SJSA1 (cell line): ENCODE results near the gene NDUFA8. TPM values are rescaled to one million over a fixed set of nuclear protein-coding genes. Genes with fewer than 3 reads are reported as not detected.
A peak's percentile ranks its signal among the peaks of the same experiment; 100 is the strongest.

ENCODE experiments used
- DNase-seq, 2 experiments: peaks; one replicate each; pipeline ENCODE4 v3.0.0-alpha.2; 2015 to 2020; ENCODE audit warnings: low spot score in 2 of 2, low read depth in 1 of 2
- H3K27ac ChIP-seq: fragments of 250-450 bp; sonication (Bioruptor Pico); 2 replicates; pipeline ENCODE4 v1.5.1; 2020; ENCODE audit warnings: mild to moderate bottlenecking, moderate library complexity
- H3K27me3 ChIP-seq: fragments of 250-450 bp; sonication (Bioruptor Pico); replicated peaks from 2 replicates; pipeline ENCODE4 v1.5.1; 2020; ENCODE audit warnings: mild to moderate bottlenecking, moderate library complexity
- H3K36me3 ChIP-seq: fragments of 250-450 bp; sonication (Bioruptor Pico); 2 replicates; pipeline ENCODE4 v1.5.1; 2020; ENCODE audit warnings: mild to moderate bottlenecking
- H3K4me1 ChIP-seq: fragments of 250-450 bp; sonication (Bioruptor Pico); replicated peaks from 2 replicates; pipeline ENCODE4 v1.6.1; 2021; ENCODE audit warnings: mild to moderate bottlenecking
- H3K4me3 ChIP-seq: fragments of 250-450 bp; sonication (Bioruptor Pico); 2 replicates; pipeline ENCODE4 v1.5.1; 2020; ENCODE audit warnings: mild to moderate bottlenecking
- H3K9me3 ChIP-seq: fragments of 250-450 bp; sonication (Bioruptor Pico); replicated peaks from 2 replicates; pipeline ENCODE4 v1.5.1; 2020; ENCODE audit warnings: mild to moderate bottlenecking
- total RNA-seq: library from RNA; depleted of rRNA; stranded (reverse); fragments of >200 nt; shearing (Covaris generic); gene quantifications from 2 replicates; pipeline ENCODE4 v1.2.3, GENCODE V29; 2014; rRNA removed

Gene NDUFA8
- 38.5 and 47.8 TPM in 2 replicates for total RNA-seq

- H3K36me3 ChIP-seq: 0 out of 2 replicates have a peak, but pooled peaks cover 3% of the 10 kb centered on the region
- no peaks in the 10 kb centered on the region for H3K9me3 ChIP-seq
- peak within 1 kb of the TSS; percentile 34; the same call in 1 of the 2 replicates for H3K27ac ChIP-seq
- peak; percentile 86 to 94 for DNase-seq
- H3K4me3 ChIP-seq: peak within 1 kb of the TSS; percentile 75
- H3K4me1 ChIP-seq: no peaks in the 10 kb centered on the region
- H3K27me3 ChIP-seq: no peaks in the 10 kb centered on the region
These were observed at the start of gene NDUFA8, which contains the start of gene MORN5 for GRCh38 chr9:122159026-122159924. Gene NDUFA8, minus strand, starts transcription at chr9:122159779. Its CDS starts 102 bp downstream, at chr9:122159677. Gene MORN5, plus strand, starts transcription at chr9:122159908. Its CDS starts 65 bp downstream, at chr9:122159973.

- no peaks in the 10 kb centered on the region for H3K27me3 ChIP-seq
These were observed 47.5 kb upstream of the NDUFA8 start for GRCh38 chr9:122207096-122207495.

GRCh38 chr9:122206118-122207046 is 46.8 kb upstream of the NDUFA8 start:
- Histone ChIP-seq H3K36me3 (no peaks in the 10 kb centered on the region), H3K4me3 (no peak overlapping the region), H3K4me1 (peaks cover 28% of the 10 kb centered on the region), H3K27ac (peak overlapping the region; percentile 58), H3K9me3 (no peaks in the 10 kb centered on the region), H3K27me3 (no peaks in the 10 kb centered on the region)
- peak; percentile 78 to 90 for DNase-seq

More at GRCh38 chr9:122207096-122207495, 47.5 kb upstream of the NDUFA8 start:
- Histone ChIP-seq H3K4me1 (peaks cover 28% of the 10 kb centered on the region), H3K36me3 (no peaks in the 10 kb centered on the region), H3K9me3 (no peaks in the 10 kb centered on the region), H3K4me3 (no peak overlapping the region), H3K27ac (peak overlapping the region; percentile 58)
- DNase-seq: peak in 1 of 2 experiments; percentile 50

- no peak for DNase-seq
- no peaks in the 10 kb centered on the region for H3K36me3 ChIP-seq
- peaks cover 28% of the 10 kb centered on the region for H3K4me1 ChIP-seq
- no peaks in the 10 kb centered on the region for H3K27me3 ChIP-seq
- H3K9me3 ChIP-seq: no peaks in the 10 kb centered on the region
- H3K4me3 ChIP-seq: no peak overlapping the region
- H3K27ac ChIP-seq: no peak overlapping the region
These were observed 45.6 kb upstream of the NDUFA8 start for GRCh38 chr9:122205176-122205575.

- DNase-seq: no peak
- no peaks in the 10 kb centered on the region for H3K9me3 ChIP-seq
- H3K27me3 ChIP-seq: no peaks in the 10 kb centered on the region
- H3K4me1 ChIP-seq: peaks cover 28% of the 10 kb centered on the region
- no peaks in the 10 kb centered on the region for H3K36me3 ChIP-seq
- no peak overlapping the region for H3K4me3 ChIP-seq
- H3K27ac ChIP-seq: no peak overlapping the region
These were observed 44.9 kb upstream of the NDUFA8 start for GRCh38 chr9:122204491-122204890.

GRCh38 chr9:122204055-122204454 is 44.5 kb upstream of the NDUFA8 start:
- H3K9me3 ChIP-seq: no peaks in the 10 kb centered on the region
- H3K36me3 ChIP-seq: no peaks in the 10 kb centered on the region
- H3K27ac ChIP-seq: no peak overlapping the region
- DNase-seq: no peak
- peaks cover 28% of the 10 kb centered on the region for H3K4me1 ChIP-seq
- H3K4me3 ChIP-seq: no peak overlapping the region
- no peaks in the 10 kb centered on the region for H3K27me3 ChIP-seq

GRCh38 chr9:122202111-122202510 is 42.5 kb upstream of the NDUFA8 start:
- no peak overlapping the region for H3K27ac ChIP-seq
- H3K4me1 ChIP-seq: peaks cover 19% of the 10 kb centered on the region
- no peak for DNase-seq
- H3K27me3 ChIP-seq: no peaks in the 10 kb centered on the region
- H3K9me3 ChIP-seq: no peaks in the 10 kb centered on the region
- no peaks in the 10 kb centered on the region for H3K36me3 ChIP-seq
- H3K4me3 ChIP-seq: no peak overlapping the region

- no peaks in the 10 kb centered on the region for H3K27me3 ChIP-seq
- no peak for DNase-seq
- no peak overlapping the region for H3K4me3 ChIP-seq
- H3K4me1 ChIP-seq: peaks cover 14% of the 10 kb centered on the region
- H3K36me3 ChIP-seq: no peaks in the 10 kb centered on the region
- H3K27ac ChIP-seq: no peak overlapping the region
- H3K9me3 ChIP-seq: no peaks in the 10 kb centered on the region
These were observed 42.1 kb upstream of the NDUFA8 start for GRCh38 chr9:122201641-122202040.

- no peak for DNase-seq
- Histone ChIP-seq H3K27me3 (no peaks in the 10 kb centered on the region), H3K36me3 (no peaks in the 10 kb centered on the region), H3K4me1 (peaks cover 8% of the 10 kb centered on the region), H3K9me3 (no peaks in the 10 kb centered on the region), H3K27ac (no peak overlapping the region), H3K4me3 (no peak overlapping the region)
These were observed 41.5 kb upstream of the NDUFA8 start for GRCh38 chr9:122200960-122201595.

- H3K9me3 ChIP-seq: no peaks in the 10 kb centered on the region
These were observed 38.3 kb upstream of the NDUFA8 start for GRCh38 chr9:122197882-122198281.

GRCh38 chr9:122197426-122197825 is 37.8 kb upstream of the NDUFA8 start:
- Histone ChIP-seq H3K36me3 (no peaks in the 10 kb centered on the region), H3K4me3 (no peak overlapping the region), H3K9me3 (no peaks in the 10 kb centered on the region), H3K4me1 (no peaks in the 10 kb centered on the region), H3K27me3 (no peaks in the 10 kb centered on the region), H3K27ac (no peak overlapping the region)
- DNase-seq: no peak

More at GRCh38 chr9:122197882-122198281, 38.3 kb upstream of the NDUFA8 start:
- Histone ChIP-seq H3K27me3 (no peaks in the 10 kb centered on the region), H3K4me1 (no peaks in the 10 kb centered on the region), H3K27ac (no peak overlapping the region), H3K4me3 (no peak overlapping the region), H3K36me3 (no peaks in the 10 kb centered on the region)
- DNase-seq: no peak

- no peaks in the 10 kb centered on the region for H3K4me1 ChIP-seq
- no peak for DNase-seq
- no peak overlapping the region for H3K4me3 ChIP-seq
- H3K36me3 ChIP-seq: no peaks in the 10 kb centered on the region
- no peaks in the 10 kb centered on the region for H3K27me3 ChIP-seq
- H3K9me3 ChIP-seq: no peaks in the 10 kb centered on the region
- H3K27ac ChIP-seq: no peak overlapping the region
These were observed 36.3 kb upstream of the NDUFA8 start for GRCh38 chr9:122195875-122196274.

- Histone ChIP-seq H3K9me3 (no peaks in the 10 kb centered on the region), H3K4me3 (no peak overlapping the region), H3K27ac (no peak overlapping the region), H3K27me3 (no peaks in the 10 kb centered on the region), H3K4me1 (no peaks in the 10 kb centered on the region), H3K36me3 (no peaks in the 10 kb centered on the region)
- DNase-seq: no peak
These were observed 34.1 kb upstream of the NDUFA8 start for GRCh38 chr9:122193651-122194050.
